Measurements from ENCODE around the gene RGSL1.

GRCh38 chr1:182596934-182597333 is 147.0 kb downstream of the RGSL1 start:
- TF ChIP-seq CTCF (IDR thresholded peaks at IDR 0.05; ENCODE audit: insufficient read depth, low read length, poor library complexity, severe bottlenecking) (no peak), EZH2phosphoT487 (conservative IDR thresholded peaks at IDR 0.05; ENCODE audit: low read length) (no peak)
